T-helper 9 cell (primary cell): ENCODE results near the gene KRT82.

ENCODE experiments used
- DNase-seq: peaks from one replicate; pipeline ENCODE4 v3.0.0-alpha.2; 2020

Gene KRT82

GRCh38 chr12:52382854-52383253 is 23.3 kb downstream of the KRT82 start:
- no peak for DNase-seq

- no peak for DNase-seq
These were observed 24.9 kb downstream of the KRT82 start for GRCh38 chr12:52381206-52381605.

GRCh38 chr12:52380271-52380694 is 25.9 kb downstream of the KRT82 start:
- DNase-seq: no peak

- no peak for DNase-seq
These were observed 26.6 kb downstream of the KRT82 start for GRCh38 chr12:52379536-52379935.

- DNase-seq: no peak
These were observed 28.0 kb downstream of the KRT82 start for GRCh38 chr12:52378091-52378490.

- no peak for DNase-seq
These were observed 28.9 kb downstream of the KRT82 start for GRCh38 chr12:52377266-52377665.

GRCh38 chr12:52372216-52373154 is 33.6 kb downstream of the KRT82 start:
- DNase-seq: no peak

- no peak for DNase-seq
These were observed 34.4 kb downstream of the KRT82 start for GRCh38 chr12:52371716-52372115.

GRCh38 chr12:52370926-52371608 is 35.1 kb downstream of the KRT82 start:
- no peak for DNase-seq

GRCh38 chr12:52369809-52370208 is 36.3 kb downstream of the KRT82 start:
- no peak for DNase-seq

GRCh38 chr12:52369211-52369610 is 36.9 kb downstream of the KRT82 start:
- DNase-seq: no peak

GRCh38 chr12:52368508-52368907 is 37.6 kb downstream of the KRT82 start:
- no peak for DNase-seq

GRCh38 chr12:52367876-52368275 is 38.3 kb downstream of the KRT82 start:
- no peak for DNase-seq

- DNase-seq: no peak
These were observed 39.2 kb downstream of the KRT82 start, which contains the start of gene KRT85 for GRCh38 chr12:52366738-52367485. Gene KRT85, minus strand, starts transcription at chr12:52367481. Its CDS starts 76 bp downstream, at chr12:52367405.

GRCh38 chr12:52364901-52365489 is 41.1 kb downstream of the KRT82 start:
- DNase-seq: no peak

- no peak for DNase-seq
These were observed 42.1 kb downstream of the KRT82 start for GRCh38 chr12:52364061-52364460.

- no peak for DNase-seq
These were observed 42.9 kb downstream of the KRT82 start for GRCh38 chr12:52363111-52363679.

GRCh38 chr12:52362118-52362726 is 43.9 kb downstream of the KRT82 start:
- DNase-seq: no peak

- DNase-seq: no peak
These were observed 44.6 kb downstream of the KRT82 start for GRCh38 chr12:52361553-52361952.

GRCh38 chr12:52360663-52361271 is 45.4 kb downstream of the KRT82 start:
- no peak for DNase-seq

GRCh38 chr12:52360106-52360662 is 46.0 kb downstream of the KRT82 start:
- no peak for DNase-seq
